ENCODE measurements around the gene PLXDC1. TPM values are rescaled to one million over a fixed set of nuclear protein-coding genes. Genes with fewer than 3 reads are reported as not detected.

PLXDC1 gene
- total and polyA plus RNA-seq, 2 experiments from 2014 or later = 0.28 to 0.91 TPM

- TF ChIP-seq EZH2 (IDR thresholded peaks at IDR 0.05; ENCODE audit: low read depth, unreplicated experiment) = no peak
Observed at GRCh38 chr17:39090908-39091665, 60.4 kb downstream of the PLXDC1 start (continued).

- no peak overlapping the region for H3K4me3 Mint-ChIP-seq
- DNase-seq (ENCODE audit: low spot score) (no peak), ATAC-seq (no peak)
- H3K4me1 ChIP-seq (ENCODE audit: insufficient read depth) = no peaks in the 10 kb centered on the region
- no peak overlapping the region for H3K27ac ChIP-seq (ENCODE audit: low read depth)
- H3K36me3 Mint-ChIP-seq (ENCODE audit: low read depth) = no peaks in the 10 kb centered on the region
- no peaks in the 10 kb centered on the region for H3K79me2 ChIP-seq (replicated peaks; ENCODE audit: insufficient read depth)
- no peak overlapping the region for H3K27ac Mint-ChIP-seq
- H3K4me1 Mint-ChIP-seq = peaks cover 16% of the 10 kb centered on the region
- no peak overlapping the region for H3K4me3 ChIP-seq
- no peaks in the 10 kb centered on the region; the same call in 2 of the 3 replicates for H3K9me3 Mint-ChIP-seq
- peaks cover 6% of the 10 kb centered on the region for H3K27me3 Mint-ChIP-seq (ENCODE audit: insufficient read depth, low read depth, poor library complexity)
- no peaks in the 10 kb centered on the region for H3K9me2 ChIP-seq (ENCODE audit: insufficient read depth)
- no peaks in the 10 kb centered on the region for H3K27me3 ChIP-seq (ENCODE audit: insufficient read depth)
- H2AFZ ChIP-seq = no peak overlapping the region
- TF ChIP-seq ZNF462 (CRISPR knock-in tag; IDR thresholded peaks at IDR 0.05) = no peak
- H4K20me1 ChIP-seq (replicated peaks; ENCODE audit: insufficient read depth) = no peaks in the 10 kb centered on the region
- no peak overlapping the region for H3K4me2 ChIP-seq
- H3F3A ChIP-seq (replicated peaks; ENCODE audit: low read depth) = no peaks in the 10 kb centered on the region
- no peaks in the 10 kb centered on the region for H3K36me3 ChIP-seq (ENCODE audit: insufficient read depth)
Observed at GRCh38 chr17:39090400-39090799, 61.0 kb downstream of the PLXDC1 start.

- no peak overlapping the region for H3K27ac Mint-ChIP-seq
- Histone ChIP-seq H3K4me3 (no peak overlapping the region), H3K4me2 (no peak overlapping the region), H3F3A (replicated peaks; ENCODE audit: low read depth) (no peaks in the 10 kb centered on the region), H3K36me3 (ENCODE audit: insufficient read depth) (no peaks in the 10 kb centered on the region), H3K4me1 (ENCODE audit: insufficient read depth) (peaks cover 7% of the 10 kb centered on the region), H4K20me1 (replicated peaks; ENCODE audit: insufficient read depth) (no peaks in the 10 kb centered on the region), H3K27ac (ENCODE audit: low read depth) (no peak overlapping the region), H3K27me3 (ENCODE audit: insufficient read depth) (no peaks in the 10 kb centered on the region), H2AFZ (no peak overlapping the region), H3K79me2 (replicated peaks; ENCODE audit: insufficient read depth) (no peaks in the 10 kb centered on the region), H3K9me2 (ENCODE audit: insufficient read depth) (no peaks in the 10 kb centered on the region)
- ATAC-seq (no peak), DNase-seq (ENCODE audit: low spot score) (no peak)
- H3K9me3 Mint-ChIP-seq = no peaks in the 10 kb centered on the region
- no peaks in the 10 kb centered on the region for H3K36me3 Mint-ChIP-seq (ENCODE audit: low read depth)
- peaks cover 16% of the 10 kb centered on the region; the same call in 2 of the 3 replicates for H3K4me1 Mint-ChIP-seq
- peaks cover 6% of the 10 kb centered on the region for H3K27me3 Mint-ChIP-seq (ENCODE audit: insufficient read depth, low read depth, poor library complexity)
- TF ChIP-seq CTCF (conservative IDR thresholded peaks at IDR 0.05; ENCODE audit: low read depth in 2 of 2) = 0 out of 4 replicates have a peak, but pooled peaks of 1 of the 2 experiments have one; percentile 3
- no peak for TF ChIP-seq JUNB (IDR thresholded peaks at IDR 0.05; ENCODE audit: unreplicated experiment)
- H3K4me3 Mint-ChIP-seq = no peak overlapping the region
Observed at GRCh38 chr17:39084558-39084957, 66.9 kb downstream of the PLXDC1 start.
